Uterus (tissue), 2 donors: ENCODE data around the gene PPM1H.

Experiments used
- CTCF ChIP-seq, 4 experiments: fragments of 200-600 bp in 2 of 4; fragments of 450-650 bp in 2 of 4; sonication (generic) in 2 of 4; IDR thresholded peaks; one replicate each; pipeline ENCODE4 v1.5.1; 2016 to 2019; ENCODE audit warnings: antibody characterized with exemption in 4 of 4, mild to moderate bottlenecking in 2 of 4, moderate library complexity in 1 of 4
- POLR2A ChIP-seq, 2 donors: fragments of 450-650 bp; IDR thresholded peaks; one replicate each; pipeline ENCODE4 v1.6.1; 2016; ENCODE audit warnings: antibody characterized with exemption in 2 of 2, mild to moderate bottlenecking in 1 of 2, moderate library complexity in 1 of 2

- TF ChIP-seq CTCF (IDR thresholded peaks at IDR 0.05) (no peak), POLR2A (IDR thresholded peaks at IDR 0.05) (no peak)
These were observed 26.3 kb downstream of the PPM1H start for GRCh38 chr12:62908674-62909073.
